Measurements from ENCODE around the gene RNF150. TPM values are rescaled to one million over a fixed set of nuclear protein-coding genes. Genes with fewer than 3 reads are reported as not detected.
A peak's percentile ranks its signal among the peaks of the same experiment; 100 is the strongest.

Gene RNF150
- total RNA-seq, 1 donor from 2014 or later, result 5.8 TPM

DNA sequence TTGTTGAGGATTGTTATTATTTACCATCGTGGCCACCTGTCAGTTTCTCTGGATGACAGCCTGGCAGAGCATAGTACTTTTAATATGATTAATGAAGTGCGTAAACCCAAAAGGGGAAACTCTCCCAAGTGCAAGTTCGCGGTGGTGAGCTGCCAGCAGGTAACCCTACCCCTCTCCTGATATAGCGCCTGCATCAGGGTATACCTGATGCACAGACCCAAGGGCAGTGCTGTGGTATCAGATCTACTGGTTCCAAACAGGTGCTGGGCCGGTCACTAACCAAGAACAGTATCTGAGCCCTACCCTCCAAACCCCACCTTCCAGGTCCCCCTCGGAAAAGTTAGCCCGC lies 1.6 kb downstream of the RNF150 start:
- H3K36me3 Mint-ChIP-seq (ENCODE audit: low read depth, unreplicated experiment), result no peaks in the 10 kb centered on the region
- H3K4me3 Mint-ChIP-seq (ENCODE audit: unreplicated experiment), result peak overlapping the region; percentile 96
- H3K27ac Mint-ChIP-seq (ENCODE audit: unreplicated experiment), result peak overlapping the region; percentile 26
- peaks cover 10% of the 10 kb centered on the region for H3K4me1 Mint-ChIP-seq (ENCODE audit: unreplicated experiment)
- no peaks in the 10 kb centered on the region for H3K27me3 Mint-ChIP-seq (ENCODE audit: unreplicated experiment)
- TF ChIP-seq, protein P1, sequence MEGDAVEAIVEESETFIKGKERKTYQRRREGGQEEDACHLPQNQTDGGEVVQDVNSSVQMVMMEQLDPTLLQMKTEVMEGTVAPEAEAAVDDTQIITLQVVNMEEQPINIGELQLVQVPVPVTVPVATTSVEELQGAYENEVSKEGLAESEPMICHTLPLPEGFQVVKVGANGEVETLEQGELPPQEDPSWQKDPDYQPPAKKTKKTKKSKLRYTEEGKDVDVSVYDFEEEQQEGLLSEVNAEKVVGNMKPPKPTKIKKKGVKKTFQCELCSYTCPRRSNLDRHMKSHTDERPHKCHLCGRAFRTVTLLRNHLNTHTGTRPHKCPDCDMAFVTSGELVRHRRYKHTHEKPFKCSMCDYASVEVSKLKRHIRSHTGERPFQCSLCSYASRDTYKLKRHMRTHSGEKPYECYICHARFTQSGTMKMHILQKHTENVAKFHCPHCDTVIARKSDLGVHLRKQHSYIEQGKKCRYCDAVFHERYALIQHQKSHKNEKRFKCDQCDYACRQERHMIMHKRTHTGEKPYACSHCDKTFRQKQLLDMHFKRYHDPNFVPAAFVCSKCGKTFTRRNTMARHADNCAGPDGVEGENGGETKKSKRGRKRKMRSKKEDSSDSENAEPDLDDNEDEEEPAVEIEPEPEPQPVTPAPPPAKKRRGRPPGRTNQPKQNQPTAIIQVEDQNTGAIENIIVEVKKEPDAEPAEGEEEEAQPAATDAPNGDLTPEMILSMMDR (IDR thresholded peaks at IDR 0.05; ENCODE audit: unreplicated experiment), result no peak
- no peak for DNase-seq (ENCODE audit: low spot score)
- no peaks in the 10 kb centered on the region for H3K9me3 Mint-ChIP-seq (ENCODE audit: unreplicated experiment)

DNA sequence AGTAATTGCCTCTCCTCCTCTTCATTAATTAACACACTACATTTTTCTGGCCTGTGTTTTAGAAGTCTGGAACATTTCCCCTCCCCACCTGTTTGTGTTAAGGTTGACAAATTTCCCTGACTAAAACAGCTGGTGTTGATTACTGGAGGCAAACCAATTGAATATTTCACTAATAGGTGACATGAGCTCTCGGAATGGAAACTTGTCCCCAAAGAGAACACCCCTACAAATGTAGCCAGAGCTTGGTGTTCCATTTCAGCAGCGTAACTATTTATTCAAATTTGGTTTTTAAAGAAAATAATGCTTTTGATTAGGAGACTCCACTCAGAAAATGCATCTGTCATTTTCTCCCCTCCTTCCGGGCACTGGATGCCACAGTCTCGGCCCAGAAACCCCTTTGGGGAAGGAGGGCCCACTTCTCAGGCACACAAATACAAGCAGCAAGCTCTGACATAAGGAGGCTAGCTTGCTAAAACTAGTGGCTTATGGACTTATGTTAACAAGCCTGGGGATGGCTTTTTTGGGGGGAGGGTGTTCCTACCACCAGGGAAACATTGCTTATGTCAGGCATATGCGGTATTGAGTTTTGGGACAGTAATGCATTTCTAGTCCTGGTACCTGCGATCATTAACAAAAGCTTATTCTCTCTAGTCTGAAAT lies 2.2 kb downstream of the RNF150 start:
- H3K4me3 Mint-ChIP-seq (ENCODE audit: unreplicated experiment), result peak overlapping the region; percentile 96
- TF ChIP-seq, protein P1 (IDR thresholded peaks at IDR 0.05; ENCODE audit: unreplicated experiment), result no peak
- no peaks in the 10 kb centered on the region for H3K36me3 Mint-ChIP-seq (ENCODE audit: low read depth, unreplicated experiment)
- DNase-seq (ENCODE audit: low spot score), result no peak
- H3K27ac Mint-ChIP-seq (ENCODE audit: unreplicated experiment), result no peak overlapping the region
- H3K27me3 Mint-ChIP-seq (ENCODE audit: unreplicated experiment), result no peaks in the 10 kb centered on the region
- no peaks in the 10 kb centered on the region for H3K9me3 Mint-ChIP-seq (ENCODE audit: unreplicated experiment)
- H3K4me1 Mint-ChIP-seq (ENCODE audit: unreplicated experiment), result peaks cover 10% of the 10 kb centered on the region

DNA sequence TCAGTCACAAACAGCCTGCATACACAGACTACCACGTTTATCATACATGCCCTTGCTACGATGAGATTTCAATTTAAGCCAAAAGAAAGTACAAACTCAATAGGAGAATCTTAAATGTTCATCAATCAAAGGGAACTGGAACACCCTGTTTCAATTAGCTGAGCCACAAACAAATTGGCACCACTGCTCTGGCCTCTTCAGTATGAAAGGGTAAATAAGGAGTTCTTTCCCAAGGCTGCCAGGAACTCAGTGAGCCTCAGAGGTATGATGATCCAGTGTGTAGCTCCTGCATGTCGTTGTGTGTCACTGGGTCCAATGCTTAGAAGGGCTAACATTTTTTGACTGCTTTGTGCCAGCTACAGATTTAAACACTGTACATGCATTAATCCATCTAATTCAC lies 5.4 kb downstream of the RNF150 start:
- TF ChIP-seq, protein P1 (IDR thresholded peaks at IDR 0.05; ENCODE audit: unreplicated experiment), result no peak
- Mint-ChIP-seq H3K27me3 (ENCODE audit: unreplicated experiment) (no peaks in the 10 kb centered on the region), H3K27ac (ENCODE audit: unreplicated experiment) (no peak overlapping the region), H3K36me3 (ENCODE audit: low read depth, unreplicated experiment) (no peaks in the 10 kb centered on the region), H3K4me3 (ENCODE audit: unreplicated experiment) (no peak overlapping the region), H3K4me1 (ENCODE audit: unreplicated experiment) (peaks cover 4% of the 10 kb centered on the region), H3K9me3 (ENCODE audit: unreplicated experiment) (no peaks in the 10 kb centered on the region)
- no peak for DNase-seq (ENCODE audit: low spot score)

DNA sequence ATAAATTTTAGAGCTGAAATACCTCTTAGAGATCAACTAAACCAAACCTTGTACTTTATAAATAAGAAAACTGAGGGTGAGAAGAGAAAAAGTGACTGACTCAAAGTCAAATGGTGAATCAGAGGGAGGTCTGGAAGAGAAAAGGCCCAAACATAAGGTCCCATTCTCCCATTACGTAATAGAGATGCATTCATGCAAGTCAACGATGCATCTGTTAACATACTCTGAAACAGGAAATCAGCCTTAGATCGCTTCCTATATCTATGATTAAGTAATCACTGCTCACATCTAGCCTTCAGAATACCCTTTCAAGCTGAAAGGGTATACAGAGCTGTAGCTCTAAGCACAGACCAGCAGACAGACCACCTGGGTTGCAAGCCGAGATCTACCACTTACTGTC lies 6.5 kb downstream of the RNF150 start:
- no peaks in the 10 kb centered on the region for H3K27me3 Mint-ChIP-seq (ENCODE audit: unreplicated experiment)
- H3K36me3 Mint-ChIP-seq (ENCODE audit: low read depth, unreplicated experiment), result no peaks in the 10 kb centered on the region
- TF ChIP-seq, protein P1 (IDR thresholded peaks at IDR 0.05; ENCODE audit: unreplicated experiment), result no peak
- no peak for DNase-seq (ENCODE audit: low spot score)
- no peak overlapping the region for H3K4me3 Mint-ChIP-seq (ENCODE audit: unreplicated experiment)
- H3K27ac Mint-ChIP-seq (ENCODE audit: unreplicated experiment), result no peak overlapping the region
- peaks cover 1% of the 10 kb centered on the region for H3K4me1 Mint-ChIP-seq (ENCODE audit: unreplicated experiment)
- no peaks in the 10 kb centered on the region for H3K9me3 Mint-ChIP-seq (ENCODE audit: unreplicated experiment)

DNA sequence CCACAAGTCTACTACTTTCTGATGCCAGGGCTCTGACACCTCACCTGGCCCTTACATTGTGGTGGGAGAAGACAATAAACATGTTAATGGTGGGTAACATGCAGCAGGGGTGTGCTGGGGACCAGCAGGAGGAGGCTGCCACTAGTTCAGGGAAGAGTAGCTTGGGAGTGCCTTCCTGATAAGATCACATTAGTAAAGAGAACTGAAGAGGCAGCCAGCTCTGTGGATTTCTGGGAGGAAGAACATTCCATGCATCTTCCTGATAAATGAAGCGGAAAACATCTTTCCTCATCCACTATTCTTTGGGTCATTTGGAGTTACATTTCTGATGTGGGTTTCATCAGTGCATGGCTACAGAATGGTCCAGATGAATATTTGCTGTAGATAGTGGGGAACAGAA lies 9.0 kb downstream of the RNF150 start:
- H3K36me3 Mint-ChIP-seq (ENCODE audit: low read depth, unreplicated experiment), result no peaks in the 10 kb centered on the region
- H3K4me1 Mint-ChIP-seq (ENCODE audit: unreplicated experiment), result no peaks in the 10 kb centered on the region
- H3K9me3 Mint-ChIP-seq (ENCODE audit: unreplicated experiment), result no peaks in the 10 kb centered on the region
- H3K4me3 Mint-ChIP-seq (ENCODE audit: unreplicated experiment), result no peak overlapping the region
- TF ChIP-seq, protein P1 (IDR thresholded peaks at IDR 0.05; ENCODE audit: unreplicated experiment), result no peak
- DNase-seq (ENCODE audit: low spot score), result no peak
- no peaks in the 10 kb centered on the region for H3K27me3 Mint-ChIP-seq (ENCODE audit: unreplicated experiment)
- no peak overlapping the region for H3K27ac Mint-ChIP-seq (ENCODE audit: unreplicated experiment)
